22Rv1 (cell line): ENCODE results near the gene SYT7.

ENCODE experiments used
- H3K27ac ChIP-seq: fragments of 450-650 bp; 2 replicates; pipeline ENCODE4 v1.5.1; 2017
- CTCF ChIP-seq: fragments of 450-650 bp; IDR thresholded peaks from 2 replicates; pipeline ENCODE4 v1.5.1; 2017; ENCODE audit warnings: mild to moderate bottlenecking
- ZFX ChIP-seq: fragments of 450-650 bp; IDR thresholded peaks from 2 replicates; pipeline ENCODE4 v1.6.1; 2017; ENCODE audit warnings: antibody characterized with exemption, borderline replicate concordance

The SYT7 gene

GRCh38 chr11:61613870-61614269 lies 33.0 kb upstream of the SYT7 start:
- H3K27ac ChIP-seq = no peak overlapping the region

GRCh38 chr11:61613051-61613450 lies 32.2 kb upstream of the SYT7 start:
- no peak overlapping the region for H3K27ac ChIP-seq
- TF ChIP-seq CTCF = no peak
- no peak for TF ChIP-seq ZFX

More at GRCh38 chr11:61613870-61614269, 33.0 kb upstream of the SYT7 start:
- TF ChIP-seq ZFX (no peak), CTCF (no peak)

DNA sequence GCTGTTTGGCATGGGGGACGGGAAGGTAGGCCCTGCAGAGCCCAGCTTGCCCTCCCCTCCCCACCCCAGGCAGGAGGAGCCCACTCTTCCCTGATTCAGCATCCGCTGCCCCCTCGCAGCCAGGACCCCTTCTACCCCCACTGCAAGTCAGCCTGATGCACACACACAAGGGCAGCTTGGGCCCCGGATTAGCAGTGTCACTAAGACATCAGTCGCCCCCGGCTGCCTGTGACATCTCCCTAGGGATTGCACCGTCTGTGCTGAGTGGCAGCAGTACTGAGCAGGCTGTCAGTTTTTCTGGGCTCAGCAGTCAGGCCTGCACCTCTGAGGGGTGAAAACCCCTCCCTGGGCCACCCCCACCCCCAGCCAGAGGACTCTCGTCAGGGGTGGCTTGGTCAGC lies 30.4 kb upstream of the SYT7 start:
- no peak overlapping the region for H3K27ac ChIP-seq
- TF ChIP-seq CTCF = no peak
- TF ChIP-seq ZFX = no peak

- TF ChIP-seq CTCF (no peak), ZFX (no peak)
- peak overlapping the region; percentile 71 for H3K27ac ChIP-seq
Observed at GRCh38 chr11:61610905-61611304, 30.0 kb upstream of the SYT7 start.

- TF ChIP-seq ZFX (no peak), CTCF (peak; percentile 57)
- peak overlapping the region; percentile 71 for H3K27ac ChIP-seq
Observed at GRCh38 chr11:61609980-61610366, 29.1 kb upstream of the SYT7 start.

GRCh38 chr11:61609000-61609979 lies 28.4 kb upstream of the SYT7 start:
- TF ChIP-seq ZFX (no peak), CTCF (no peak)
- peak overlapping the region; percentile 71 for H3K27ac ChIP-seq

- TF ChIP-seq ZFX = no peak
- no peak for TF ChIP-seq CTCF
- H3K27ac ChIP-seq = peak overlapping the region; percentile 71
Observed at GRCh38 chr11:61607920-61608599, 27.2 kb upstream of the SYT7 start.
